ENCODE results near the gene GIGYF2. TPM values are rescaled to one million over a fixed set of nuclear protein-coding genes. Genes with fewer than 3 reads are reported as not detected.

GIGYF2 gene
- total and polyA plus RNA-seq, 9 donors = 22.1 to 83.6 (median 68.4) TPM

DNA sequence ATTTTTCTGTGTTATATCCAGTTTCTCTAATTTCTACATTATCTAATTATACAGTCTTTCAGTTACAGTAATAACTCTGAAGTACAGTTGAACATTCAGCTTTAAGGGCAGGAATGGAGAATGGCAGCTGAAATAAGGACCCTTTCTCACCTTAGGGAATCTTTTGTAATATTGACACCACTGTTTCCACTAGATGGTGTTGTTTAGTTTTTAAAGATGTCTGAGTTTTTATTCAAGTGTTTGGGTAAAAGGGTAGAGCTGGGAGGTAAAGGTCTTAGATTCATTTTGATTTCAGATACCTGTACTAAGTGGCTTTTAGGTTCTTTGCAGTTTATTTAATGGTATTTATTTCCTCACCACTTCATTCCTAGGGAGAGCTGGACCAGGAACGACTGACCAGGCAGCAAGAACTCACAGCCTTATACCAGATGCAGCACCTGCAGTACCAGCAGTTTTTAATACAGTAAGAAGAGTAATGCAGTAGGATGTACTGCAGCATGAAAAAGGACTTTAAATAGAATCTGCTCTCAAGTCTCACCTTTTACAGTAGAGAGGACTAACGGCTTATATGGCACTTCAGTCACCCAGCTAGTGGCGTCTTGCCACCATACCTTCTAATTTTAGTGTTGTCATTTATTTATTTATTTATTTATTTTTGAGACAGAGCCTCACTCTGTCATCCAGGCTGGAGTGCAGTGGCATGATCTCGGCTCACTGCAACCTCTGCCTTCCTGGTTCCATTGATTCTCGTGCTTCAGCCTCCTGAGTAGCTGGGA, 112.4 kb downstream of the GIGYF2 start:
- WGBS, 3 donors = 90 to 93% (median 92%) methylated on average over 5 of the region's 5 CpGs
- intact Hi-C loops (cut with DNase I) = no loop called here
- Histone ChIP-seq H3K27ac (no peak overlapping the region), H3K4me1 (ENCODE audit: insufficient read depth) (no peaks in the 10 kb centered on the region), H3K36me3 (no peaks in the 10 kb centered on the region), H3K4me3 (no peak overlapping the region), H3K9me3 (no peaks in the 10 kb centered on the region), H3K27me3 (no peaks in the 10 kb centered on the region)
- DNase-seq = no peak
- TF ChIP-seq POLR2A (IDR thresholded peaks at IDR 0.05) = no peak
- no peak for TF ChIP-seq CTCF (IDR thresholded peaks at IDR 0.05)
- no peak for TF ChIP-seq EP300 (IDR thresholded peaks at IDR 0.05)

DNA sequence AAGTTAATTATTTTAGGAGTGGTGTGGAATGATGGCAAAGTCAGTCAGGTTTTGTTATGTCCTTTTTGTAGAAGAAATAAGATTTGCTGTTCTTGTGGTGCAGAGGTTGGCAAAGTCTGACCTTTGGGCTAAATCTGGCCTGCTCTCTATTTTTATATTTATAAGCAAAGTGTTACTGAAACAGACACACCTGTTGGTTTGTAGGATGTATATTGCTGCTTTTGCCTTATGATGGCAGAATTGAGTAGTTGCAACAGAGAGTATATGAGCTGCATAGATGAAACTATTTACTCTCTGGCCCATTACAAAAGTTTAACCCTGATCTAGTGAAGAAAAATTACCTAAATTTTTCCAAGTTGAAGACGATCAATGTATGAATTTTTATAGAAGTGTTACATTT, 113.3 kb downstream of the GIGYF2 start:
- Histone ChIP-seq H3K36me3 (no peaks in the 10 kb centered on the region), H3K4me1 (ENCODE audit: insufficient read depth) (no peaks in the 10 kb centered on the region), H3K27me3 (no peaks in the 10 kb centered on the region), H3K9me3 (no peaks in the 10 kb centered on the region), H3K27ac (no peak overlapping the region), H3K4me3 (no peak overlapping the region)
- 93% methylated on average over 1 of the region's 1 CpG for WGBS, 3 donors
- intact Hi-C loops (cut with DNase I) = no loop called here
- no peak for DNase-seq
- no peak for TF ChIP-seq POLR2A (IDR thresholded peaks at IDR 0.05)

DNA sequence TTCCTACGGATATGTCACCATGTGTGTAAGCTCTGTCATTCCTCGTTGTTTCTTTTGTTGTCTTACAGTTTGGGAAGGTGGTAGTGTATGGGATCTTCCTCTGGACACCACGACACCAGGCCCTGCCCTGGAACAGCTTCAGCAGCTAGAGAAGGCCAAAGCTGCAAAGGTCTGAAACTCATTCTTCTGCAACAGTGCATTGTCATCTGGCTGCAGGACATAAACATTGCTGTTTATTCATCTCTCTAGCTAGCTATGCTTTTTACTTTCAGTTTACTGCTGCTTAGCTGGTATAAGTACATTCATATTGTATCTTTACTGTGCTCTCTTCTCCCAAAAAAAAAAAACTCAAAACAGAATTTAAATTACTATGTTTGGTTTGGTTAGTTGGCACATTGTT, 118.4 kb downstream of the GIGYF2 start:
- TF ChIP-seq POLR2A (IDR thresholded peaks at IDR 0.05) (no peak), CTCF (IDR thresholded peaks at IDR 0.05) (no peak), EP300 (IDR thresholded peaks at IDR 0.05) (no peak)
- no peaks in the 10 kb centered on the region for H3K9me3 ChIP-seq
- DNase-seq = no peak
- H3K27me3 ChIP-seq = no peaks in the 10 kb centered on the region
- WGBS, 3 donors = 66 to 85% (median 78%) methylated on average over 3 of the region's 3 CpGs
- H3K36me3 ChIP-seq = no peaks in the 10 kb centered on the region
- intact Hi-C loops (cut with DNase I) = no loop called here
- no peak overlapping the region for H3K27ac ChIP-seq
- H3K4me3 ChIP-seq = no peak overlapping the region
- no peaks in the 10 kb centered on the region for H3K4me1 ChIP-seq (ENCODE audit: insufficient read depth)

- TF ChIP-seq POLR2A (IDR thresholded peaks at IDR 0.05) (no peak), CTCF (IDR thresholded peaks at IDR 0.05) (no peak), EP300 (IDR thresholded peaks at IDR 0.05) (no peak)
- Histone ChIP-seq H3K27ac (no peak overlapping the region), H3K4me1 (ENCODE audit: insufficient read depth) (no peaks in the 10 kb centered on the region), H3K9me3 (no peaks in the 10 kb centered on the region), H3K36me3 (no peaks in the 10 kb centered on the region), H3K4me3 (no peak overlapping the region), H3K27me3 (no peaks in the 10 kb centered on the region)
- intact Hi-C loops (cut with DNase I) = no loop called here
- no peak for DNase-seq
- 90 to 93% (median 92%) methylated on average over 10 of the region's 10 CpGs for WGBS, 3 donors
Measured at GRCh38 chr2:232816657-232817056, 119.5 kb downstream of the GIGYF2 start.

GRCh38 chr2:232817756-232818155, 120.6 kb downstream of the GIGYF2 start:
- Histone ChIP-seq H3K27ac (no peak overlapping the region), H3K4me3 (no peak overlapping the region), H3K9me3 (no peaks in the 10 kb centered on the region), H3K27me3 (no peaks in the 10 kb centered on the region), H3K36me3 (no peaks in the 10 kb centered on the region), H3K4me1 (ENCODE audit: insufficient read depth) (no peaks in the 10 kb centered on the region)
- no peak for TF ChIP-seq EP300 (IDR thresholded peaks at IDR 0.05)
- TF ChIP-seq POLR2A (IDR thresholded peaks at IDR 0.05) = no peak
- no peak for TF ChIP-seq CTCF (IDR thresholded peaks at IDR 0.05)
- intact Hi-C loops (cut with DNase I) = no loop called here
- no peak for DNase-seq
- WGBS, 3 donors = 68 to 82% (median 77%) methylated on average over 3 of the region's 3 CpGs
